ENCODE results near the gene UTP15. TPM values are rescaled to one million over a fixed set of nuclear protein-coding genes. Genes with fewer than 3 reads are reported as not detected.

The UTP15 gene
- total and polyA plus RNA-seq, 2 experiments from 2014 or later = 16.5 to 59.0 TPM

- no peaks in the 10 kb centered on the region for H3K36me3 Mint-ChIP-seq (ENCODE audit: low read depth)
- H3K27me3 ChIP-seq (ENCODE audit: insufficient read depth) = no peaks in the 10 kb centered on the region
- no peaks in the 10 kb centered on the region for H3K36me3 ChIP-seq (ENCODE audit: insufficient read depth)
- H3K4me1 Mint-ChIP-seq = peaks cover 4% of the 10 kb centered on the region; the same call in 2 of the 3 replicates
- H3K9me2 ChIP-seq (ENCODE audit: insufficient read depth) = peaks cover 4% of the 10 kb centered on the region; the same call in 1 of the 2 replicates
- no peak for ATAC-seq
- H3F3A ChIP-seq (replicated peaks; ENCODE audit: low read depth) = no peaks in the 10 kb centered on the region
- H2AFZ ChIP-seq = 0 out of 2 replicates have a peak overlapping the region, but pooled peaks have one; percentile 1
- H3K79me2 ChIP-seq (replicated peaks; ENCODE audit: insufficient read depth) = no peaks in the 10 kb centered on the region
- no peak for TF ChIP-seq ZNF462 (CRISPR knock-in tag; IDR thresholded peaks at IDR 0.05)
- TF ChIP-seq JUNB (IDR thresholded peaks at IDR 0.05; ENCODE audit: unreplicated experiment) = no peak
- TF ChIP-seq, protein P1, sequence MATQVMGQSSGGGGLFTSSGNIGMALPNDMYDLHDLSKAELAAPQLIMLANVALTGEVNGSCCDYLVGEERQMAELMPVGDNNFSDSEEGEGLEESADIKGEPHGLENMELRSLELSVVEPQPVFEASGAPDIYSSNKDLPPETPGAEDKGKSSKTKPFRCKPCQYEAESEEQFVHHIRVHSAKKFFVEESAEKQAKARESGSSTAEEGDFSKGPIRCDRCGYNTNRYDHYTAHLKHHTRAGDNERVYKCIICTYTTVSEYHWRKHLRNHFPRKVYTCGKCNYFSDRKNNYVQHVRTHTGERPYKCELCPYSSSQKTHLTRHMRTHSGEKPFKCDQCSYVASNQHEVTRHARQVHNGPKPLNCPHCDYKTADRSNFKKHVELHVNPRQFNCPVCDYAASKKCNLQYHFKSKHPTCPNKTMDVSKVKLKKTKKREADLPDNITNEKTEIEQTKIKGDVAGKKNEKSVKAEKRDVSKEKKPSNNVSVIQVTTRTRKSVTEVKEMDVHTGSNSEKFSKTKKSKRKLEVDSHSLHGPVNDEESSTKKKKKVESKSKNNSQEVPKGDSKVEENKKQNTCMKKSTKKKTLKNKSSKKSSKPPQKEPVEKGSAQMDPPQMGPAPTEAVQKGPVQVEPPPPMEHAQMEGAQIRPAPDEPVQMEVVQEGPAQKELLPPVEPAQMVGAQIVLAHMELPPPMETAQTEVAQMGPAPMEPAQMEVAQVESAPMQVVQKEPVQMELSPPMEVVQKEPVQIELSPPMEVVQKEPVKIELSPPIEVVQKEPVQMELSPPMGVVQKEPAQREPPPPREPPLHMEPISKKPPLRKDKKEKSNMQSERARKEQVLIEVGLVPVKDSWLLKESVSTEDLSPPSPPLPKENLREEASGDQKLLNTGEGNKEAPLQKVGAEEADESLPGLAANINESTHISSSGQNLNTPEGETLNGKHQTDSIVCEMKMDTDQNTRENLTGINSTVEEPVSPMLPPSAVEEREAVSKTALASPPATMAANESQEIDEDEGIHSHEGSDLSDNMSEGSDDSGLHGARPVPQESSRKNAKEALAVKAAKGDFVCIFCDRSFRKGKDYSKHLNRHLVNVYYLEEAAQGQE (IDR thresholded peaks at IDR 0.05; ENCODE audit: unreplicated experiment) = no peak
- TF ChIP-seq POLR2AphosphoS5 (IDR thresholded peaks at IDR 0.05; ENCODE audit: low read depth) = no peak
- TF ChIP-seq EZH2phosphoT487 (IDR thresholded peaks at IDR 0.05; ENCODE audit: unreplicated experiment) = no peak
- TF ChIP-seq CTCF (conservative IDR thresholded peaks at IDR 0.05; ENCODE audit: low read depth in 2 of 2) = no peak
- TF ChIP-seq EZH2 (IDR thresholded peaks at IDR 0.05; ENCODE audit: low read depth, unreplicated experiment) = no peak
- no peak for TF ChIP-seq ZNF114 (CRISPR knock-in tag; IDR thresholded peaks at IDR 0.05)
- TF ChIP-seq STAT1 (IDR thresholded peaks at IDR 0.05; ENCODE audit: unreplicated experiment) = no peak
- TF ChIP-seq NANOG (IDR thresholded peaks at IDR 0.05; ENCODE audit: borderline replicate concordance) = no peak
- no peak for TF ChIP-seq ZNF331 (CRISPR knock-in tag; IDR thresholded peaks at IDR 0.05; ENCODE audit: low read depth)
- TF ChIP-seq ETS1 (IDR thresholded peaks at IDR 0.05) = no peak
- TF ChIP-seq CREB1 (CRISPR knock-in tag; IDR thresholded peaks at IDR 0.05; ENCODE audit: low read depth) = no peak
- H3K4me3 ChIP-seq = no peak overlapping the region
- no peaks in the 10 kb centered on the region for H4K20me1 ChIP-seq (replicated peaks; ENCODE audit: insufficient read depth)
- H3K4me1 ChIP-seq (ENCODE audit: insufficient read depth) = no peaks in the 10 kb centered on the region
- H3K27me3 Mint-ChIP-seq (ENCODE audit: insufficient read depth, low read depth, poor library complexity) = peaks cover 7% of the 10 kb centered on the region
- DNase-seq (ENCODE audit: low spot score) = no peak
- H3K27ac ChIP-seq (ENCODE audit: low read depth) = no peak overlapping the region
- H3K4me3 Mint-ChIP-seq = no peak overlapping the region
- H3K4me2 ChIP-seq = no peak overlapping the region
- no peak overlapping the region for H3K27ac Mint-ChIP-seq
- no peaks in the 10 kb centered on the region for H3K9me3 Mint-ChIP-seq
These were observed 23.5 kb upstream of the UTP15 start for GRCh38 chr5:73542020-73542419.

Data from GM23338 (cell line).